ACC112 (cell line): ENCODE measurements around the gene BBLN.

Source experiments
- H2AFZ ChIP-seq: fragments of 200-600 bp; sonication (generic); one replicate; pipeline ENCODE4 v1.6.0; 2017; ENCODE audit warnings: antibody characterized with exemption, low read length; ENCODE audit not compliant: unreplicated experiment
- H3K27ac ChIP-seq: fragments of 200-600 bp; sonication (generic); 2 replicates; pipeline ENCODE4 v1.5.1; 2014; ENCODE audit warnings: low read depth, mild to moderate bottlenecking, antibody characterized with exemption, low read length, moderate library complexity
- H3K27me3 ChIP-seq: fragments of 200-600 bp; sonication (generic); 2 replicates; pipeline ENCODE4 v1.6.1; 2014; ENCODE audit warnings: mild to moderate bottlenecking, antibody characterized with exemption, low read length, moderate library complexity, mixed read lengths; ENCODE audit not compliant: insufficient read depth
- H3K36me3 ChIP-seq: fragments of 200-600 bp; sonication (generic); 2 replicates; pipeline ENCODE4 v1.6.1; 2016; ENCODE audit warnings: mild to moderate bottlenecking, antibody characterized with exemption, low read length, moderate library complexity, mixed read lengths; ENCODE audit not compliant: insufficient read depth
- H3K4me1 ChIP-seq: fragments of 200-600 bp; sonication (generic); one replicate; pipeline ENCODE4 v1.6.1; 2016; ENCODE audit warnings: low read length, mixed read lengths; ENCODE audit not compliant: insufficient read depth, unreplicated experiment, control insufficient read depth
- H3K4me3 ChIP-seq: fragments of 200-600 bp; sonication (generic); 2 replicates; pipeline ENCODE4 v1.5.1; 2014; ENCODE audit warnings: mild to moderate bottlenecking, low read depth, low read length
- H3K79me2 ChIP-seq: fragments of 200-600 bp; sonication (generic); one replicate; pipeline ENCODE4 v1.6.0; 2016; ENCODE audit warnings: low read length; ENCODE audit not compliant: control insufficient read depth, unreplicated experiment, insufficient read depth

Gene BBLN

GRCh38 chr9:128166169-128166568 lies 6.1 kb downstream of the BBLN start:
- Histone ChIP-seq H3K27ac (no peak overlapping the region), H3K79me2 (no peaks in the 10 kb centered on the region), H3K27me3 (no peaks in the 10 kb centered on the region), H3K4me1 (peaks cover 22% of the 10 kb centered on the region), H2AFZ (no peak overlapping the region), H3K4me3 (no peak overlapping the region), H3K36me3 (peaks cover 7% of the 10 kb centered on the region; the same call in 1 of the 2 replicates)

- Histone ChIP-seq H3K27me3 (no peaks in the 10 kb centered on the region), H3K36me3 (peaks cover 7% of the 10 kb centered on the region; the same call in 1 of the 2 replicates), H3K79me2 (no peaks in the 10 kb centered on the region), H3K4me1 (peaks cover 14% of the 10 kb centered on the region), H3K27ac (no peak overlapping the region), H3K4me3 (no peak overlapping the region), H2AFZ (no peak overlapping the region)
Measured at GRCh38 chr9:128167209-128167608, 7.1 kb downstream of the BBLN start.

GRCh38 chr9:128168731-128169308 lies 8.8 kb downstream of the BBLN start:
- Histone ChIP-seq H3K79me2 (no peaks in the 10 kb centered on the region), H3K27ac (no peak overlapping the region), H3K4me3 (no peak overlapping the region), H2AFZ (no peak overlapping the region), H3K36me3 (0 out of 2 replicates have a peak, but pooled peaks cover 3% of the 10 kb centered on the region), H3K27me3 (no peaks in the 10 kb centered on the region), H3K4me1 (peaks cover 9% of the 10 kb centered on the region)

- peaks cover 2% of the 10 kb centered on the region for H3K4me1 ChIP-seq
Measured at GRCh38 chr9:128169492-128169891, 9.4 kb downstream of the BBLN start.

GRCh38 chr9:128169925-128170324 lies 9.9 kb downstream of the BBLN start:
- no peaks in the 10 kb centered on the region for H3K79me2 ChIP-seq
- peaks cover 9% of the 10 kb centered on the region; the same call in 1 of the 2 replicates for H3K36me3 ChIP-seq
- H2AFZ ChIP-seq = no peak overlapping the region

More at GRCh38 chr9:128169492-128169891, 9.4 kb downstream of the BBLN start:
- Histone ChIP-seq H3K4me3 (no peak overlapping the region), H3K79me2 (no peaks in the 10 kb centered on the region), H3K27me3 (no peaks in the 10 kb centered on the region), H2AFZ (no peak overlapping the region), H3K36me3 (peaks cover 9% of the 10 kb centered on the region; the same call in 1 of the 2 replicates), H3K27ac (no peak overlapping the region)

GRCh38 chr9:128174062-128174461 lies 14.0 kb downstream of the BBLN start:
- no peaks in the 10 kb centered on the region for H3K27me3 ChIP-seq
- no peak overlapping the region for H3K4me3 ChIP-seq
- peaks cover 19% of the 10 kb centered on the region for H3K36me3 ChIP-seq
- no peaks in the 10 kb centered on the region for H3K79me2 ChIP-seq
- H2AFZ ChIP-seq = no peak overlapping the region
- no peaks in the 10 kb centered on the region for H3K4me1 ChIP-seq
- no peak overlapping the region for H3K27ac ChIP-seq

More at GRCh38 chr9:128169925-128170324, 9.9 kb downstream of the BBLN start:
- Histone ChIP-seq H3K4me3 (no peak overlapping the region), H3K4me1 (no peaks in the 10 kb centered on the region), H3K27ac (no peak overlapping the region), H3K27me3 (no peaks in the 10 kb centered on the region)

GRCh38 chr9:128175102-128175563 lies 15.1 kb downstream of the BBLN start:
- H3K4me1 ChIP-seq = no peaks in the 10 kb centered on the region
- H3K27ac ChIP-seq = no peak overlapping the region

GRCh38 chr9:128175726-128176125 lies 15.7 kb downstream of the BBLN start:
- H3K36me3 ChIP-seq = peaks cover 35% of the 10 kb centered on the region
- no peaks in the 10 kb centered on the region for H3K4me1 ChIP-seq
- no peaks in the 10 kb centered on the region for H3K79me2 ChIP-seq
- H3K27me3 ChIP-seq = no peaks in the 10 kb centered on the region
- H3K27ac ChIP-seq = no peak overlapping the region
- no peak overlapping the region for H2AFZ ChIP-seq
- H3K4me3 ChIP-seq = no peak overlapping the region

More at GRCh38 chr9:128175102-128175563, 15.1 kb downstream of the BBLN start:
- Histone ChIP-seq H3K79me2 (no peaks in the 10 kb centered on the region), H3K36me3 (peaks cover 29% of the 10 kb centered on the region), H3K27me3 (no peaks in the 10 kb centered on the region), H3K4me3 (no peak overlapping the region), H2AFZ (no peak overlapping the region)

- no peak overlapping the region for H2AFZ ChIP-seq
- H3K27ac ChIP-seq = no peak overlapping the region
- peaks cover 38% of the 10 kb centered on the region for H3K36me3 ChIP-seq
- H3K4me1 ChIP-seq = no peaks in the 10 kb centered on the region
- H3K27me3 ChIP-seq = no peaks in the 10 kb centered on the region
- H3K4me3 ChIP-seq = no peak overlapping the region
- no peaks in the 10 kb centered on the region for H3K79me2 ChIP-seq
Measured at GRCh38 chr9:128178806-128179431, 18.9 kb downstream of the BBLN start.

- no peak overlapping the region for H3K4me3 ChIP-seq
- no peak overlapping the region for H3K27ac ChIP-seq
- H2AFZ ChIP-seq = no peak overlapping the region
- no peaks in the 10 kb centered on the region for H3K79me2 ChIP-seq
- no peaks in the 10 kb centered on the region for H3K4me1 ChIP-seq
- H3K36me3 ChIP-seq = peaks cover 32% of the 10 kb centered on the region
- H3K27me3 ChIP-seq = no peaks in the 10 kb centered on the region
Measured at GRCh38 chr9:128180001-128180400, 19.9 kb downstream of the BBLN start.

- H3K36me3 ChIP-seq = peaks cover 34% of the 10 kb centered on the region
- no peaks in the 10 kb centered on the region for H3K79me2 ChIP-seq
- H3K27ac ChIP-seq = no peak overlapping the region
- no peaks in the 10 kb centered on the region for H3K27me3 ChIP-seq
- no peaks in the 10 kb centered on the region for H3K4me1 ChIP-seq
- H2AFZ ChIP-seq = no peak overlapping the region
- no peak overlapping the region for H3K4me3 ChIP-seq
Measured at GRCh38 chr9:128180447-128180846, 20.4 kb downstream of the BBLN start.
